K562 (cell line): ENCODE measurements around the gene HAX1. TPM values are rescaled to one million over a fixed set of nuclear protein-coding genes. Genes with fewer than 3 reads are reported as not detected.

Source experiments
- ATAC-seq: fragments of 200-7000 bp; cut with Tn5 transposase; 3 replicates; pipeline ENCODE4 v1.9.1; 2020; ENCODE audit warnings: moderate library complexity
- BruUV-seq: library from RNA; stranded (reverse); fragments of 400-500 nt; replicated peaks from 2 replicates; lab custom pipeline; 2021; lab: Mats Ljungman, UMichigan
- CTCF ChIA-PET: fragments of 300-600 bp; formaldehyde crosslinking; extraction: SDS; loops from one replicate; lab custom pipeline; 2021; ENCODE audit warnings: low intra/inter-chr PET ratio; lab: Yijun Ruan, JAX
- POLR2A ChIA-PET: fragments of 300-600, 350-650 bp; sonication (Branson Sonifier 250); formaldehyde crosslinking; extraction: SDS; loops from one replicate; lab custom pipeline; 2021; ENCODE audit warnings: antibody characterized with exemption, inconsistent platforms; lab: Yijun Ruan, JAX
- DNase-seq, 4 experiments: peaks; one replicate each; pipeline versions ENCODE4 v3.0.0 to v3.0.0-alpha.2; 2011 to 2018; ENCODE audit warnings: low spot score in 3 of 4, mixed read lengths in 3 of 4; ENCODE audit errors: extremely low read depth in 1 of 4
- FAIRE-seq: peaks from 2 replicates; lab custom pipeline; 2011; peaks lifted over from hg19 to GRCh38; lab: Jason Lieb, UNC
- H2AFZ ChIP-seq: 2 replicates; pipeline ENCODE4 v1.6.0; 2011; ENCODE audit warnings: low read depth, low read length, control low read depth, inconsistent platforms
- H3K27ac ChIP-seq: fragments of 200-600 bp; 3 replicates; pipeline ENCODE4 v1.8.0; 2011; ENCODE audit warnings: low read depth, mild to moderate bottlenecking, control low read depth, inconsistent platforms, low read length, moderate library complexity, mixed read lengths; ENCODE audit errors: extremely low read depth
- H3K27me3 ChIP-seq, 2 experiments: fragments of 300-600 bp in 1 of 2; 2 replicates in 1 of 2; 3 replicates in 1 of 2; pipeline versions ENCODE4 v1.6.0 to v1.8.0; 2011; ENCODE audit warnings: inconsistent platforms in 2 of 2, low read length in 2 of 2, mild to moderate bottlenecking in 1 of 2, mixed read lengths in 1 of 2, moderate library complexity in 1 of 2; ENCODE audit not compliant: control insufficient read depth in 2 of 2, insufficient read depth in 2 of 2
- H3K36me3 ChIP-seq: fragments of 300-600 bp; 3 replicates; pipeline ENCODE4 v1.8.0; 2011; ENCODE audit warnings: mild to moderate bottlenecking, low read length, inconsistent platforms; ENCODE audit not compliant: control insufficient read depth, insufficient read depth
- H3K4me1 ChIP-seq, 2 experiments: fragments of 200-600 bp in 1 of 2; replicated peaks in 1 of 2; 2 replicates in 1 of 2; 3 replicates in 1 of 2; pipeline versions ENCODE4 v1.5.1 to v1.8.0; 2011; ENCODE audit warnings: inconsistent platforms in 2 of 2, low read length in 2 of 2, mild to moderate bottlenecking in 1 of 2, mixed read lengths in 1 of 2, moderate library complexity in 1 of 2; ENCODE audit not compliant: control insufficient read depth in 2 of 2, insufficient read depth in 2 of 2
- H3K4me2 ChIP-seq: 2 replicates; pipeline ENCODE4 v1.6.1; 2011; ENCODE audit warnings: low read length, control low read depth, inconsistent platforms, mixed read lengths; ENCODE audit not compliant: insufficient read depth
- H3K4me3 ChIP-seq: fragments of 200-600 bp; sonication (generic), shearing (Covaris generic); 2 replicates; pipeline ENCODE4 v1.5.1; 2016; ENCODE audit warnings: control low read depth, inconsistent platforms
- H3K79me2 ChIP-seq: fragments of 200-600 bp; 3 replicates; pipeline ENCODE4 v1.8.0; 2011; ENCODE audit warnings: low read length, inconsistent platforms; ENCODE audit not compliant: control insufficient read depth, insufficient read depth
- H3K9ac ChIP-seq, 2 experiments: 2 replicates each; pipeline versions ENCODE4 v1.6.0 to v1.6.1; 2011; ENCODE audit warnings: low read depth in 2 of 2, low read length in 2 of 2, control low read depth in 1 of 2, inconsistent platforms in 1 of 2, mild to moderate bottlenecking in 1 of 2, mixed read lengths in 1 of 2; ENCODE audit not compliant: insufficient read depth in 1 of 2
- H3K9me1 ChIP-seq: one replicate; pipeline ENCODE4 v1.6.0; 2011; ENCODE audit warnings: inconsistent platforms, mild to moderate bottlenecking, low read length, moderate library complexity; ENCODE audit not compliant: control insufficient read depth, insufficient read depth
- H3K9me3 ChIP-seq: replicated peaks from 2 replicates; pipeline ENCODE4 v1.5.1; 2011; ENCODE audit warnings: low read depth, low read length, inconsistent platforms; ENCODE audit not compliant: control insufficient read depth, insufficient read depth
- H4K20me1 ChIP-seq: replicated peaks from 2 replicates; pipeline ENCODE4 v1.6.1; 2011; ENCODE audit warnings: low read length, inconsistent platforms, mixed read lengths; ENCODE audit not compliant: control insufficient read depth, insufficient read depth
- BCOR ChIP-seq: fragments of 450-650 bp; IDR thresholded peaks from 2 replicates; pipeline ENCODE4 v1.6.1; 2016
- CHCHD3 ChIP-seq: fragments of 250-450 bp; sonication (Bioruptor Pico); IDR thresholded peaks from 2 replicates; pipeline ENCODE4 v2.1.2; 2022; ENCODE audit warnings: mild to moderate bottlenecking
- FOXK1 ChIP-seq: sonication (generic); formaldehyde crosslinking; IDR thresholded peaks from 2 replicates; pipeline ENCODE4 v1.8.0; 2022; ENCODE audit warnings: missing genetic modification reagents, mild to moderate bottlenecking, borderline replicate concordance
- HEY1 ChIP-seq: fragments of 250-450 bp; sonication (Bioruptor Pico); IDR thresholded peaks from 2 replicates; pipeline ENCODE4 v1.5.0; 2020; ENCODE audit warnings: mild to moderate bottlenecking, moderate library complexity, borderline replicate concordance
- MXI1 ChIP-seq: IDR thresholded peaks from 2 replicates; pipeline ENCODE4 v1.6.1; 2011; ENCODE audit warnings: low read depth, mild to moderate bottlenecking, improper control_type of control experiment, low read length
- NEUROD1 ChIP-seq: fragments of 150-350 bp; IDR thresholded peaks from 2 replicates; pipeline ENCODE4 v1.6.1; 2014; ENCODE audit warnings: borderline replicate concordance, low read length, low read depth; ENCODE audit not compliant: partially characterized antibody
- NR2C2 ChIP-seq, 2 experiments: fragments of 200-800 bp in 1 of 2; sonication (Bioruptor generic) in 1 of 2; sonication (generic) in 1 of 2; formaldehyde crosslinking in 1 of 2; IDR thresholded peaks; 2 replicates each; pipeline versions ENCODE4 v1.6.1 to v1.8.0; 2016 to 2022; ENCODE audit warnings: mild to moderate bottlenecking in 1 of 2, missing compliant biosample characterization in 1 of 2, missing genetic modification characterization in 1 of 2, missing genetic modification reagents in 1 of 2
- POLR2AphosphoS5 ChIP-seq: IDR thresholded peaks from 2 replicates; pipeline ENCODE4 v1.6.1; 2011; ENCODE audit warnings: mild to moderate bottlenecking, low read depth, low read length, moderate library complexity; ENCODE audit not compliant: control insufficient read depth, insufficient read depth
- RB1 ChIP-seq: fragments of 450-650 bp; IDR thresholded peaks from 2 replicates; pipeline ENCODE4 v1.6.1; 2017; ENCODE audit warnings: low read depth, mild to moderate bottlenecking
- SIN3B ChIP-seq: fragments of 450-650 bp; IDR thresholded peaks from 2 replicates; pipeline ENCODE4 v1.6.1; 2017; ENCODE audit warnings: low read depth, mild to moderate bottlenecking, moderate library complexity
- TSC22D4 ChIP-seq: fragments of 450-650 bp; IDR thresholded peaks from 2 replicates; pipeline ENCODE4 v1.6.1; 2016; ENCODE audit warnings: missing genetic modification characterization, missing biosample characterization, control low read depth
- ZNF124 ChIP-seq: sonication (generic); formaldehyde crosslinking; IDR thresholded peaks from 2 replicates; pipeline ENCODE4 v1.8.1; 2022; ENCODE audit warnings: missing genetic modification reagents
- ZNF586 ChIP-seq: fragments of 450-650 bp; formaldehyde crosslinking; conservative IDR thresholded peaks from 2 replicates; pipeline ENCODE4 v1.4.0; 2020; ENCODE audit warnings: mild to moderate bottlenecking, moderate library complexity
- WGBS: fragments of 100-300 bp; shearing (Covaris generic); methylation state at CpG from one replicate; pipeline ENCODE4 v1.1.6; 2016; ENCODE audit warnings: low coverage, mixed read lengths; ENCODE audit not compliant: insufficient coverage; ENCODE audit errors: missing lambda C conversion rate; 5-methylcytosine and 5-hydroxymethylcytosine counted together
- in situ Hi-C: fragments of 300-500 bp; cut with MboI; formaldehyde crosslinking; loops from 4 replicates; pipeline ENCODE4 v1.15.0; 2018; ENCODE audit warnings: inconsistent platforms, mixed read lengths
- intact Hi-C: fragments of 100-400 bp; cut with micrococcal nuclease; formaldehyde crosslinking; loops from 2 replicates; pipeline ENCODE4 v1.14.2; 2022
- polyA plus RNA-seq, 8 experiments: library from polyadenylated mRNA; depleted of rRNA in 4 of 8; stranded (reverse) in 5 of 8; unstranded in 3 of 8; fragments of >200 nt; fragmentation: Nextera tagmentation in 2 of 8; fragmentation: Illumina TruSeq in 1 of 8; extraction: Ambion mirVana in 2 of 8; extraction: Trizol in 1 of 8; gene quantifications; 2 replicates each; pipeline versions ENCODE4 v1.2.1 to v1.2.3, GENCODE V29; 2011 to 2014; ENCODE audit warnings: inconsistent platforms in 1 of 8, missing spikeins in 1 of 8
- total RNA-seq, 7 experiments: library from RNA; depleted of rRNA in 6 of 7; stranded (reverse); fragments of >200 nt in 6 of 7; fragmentation: Illumina TruSeq in 2 of 7; extraction: Trizol in 2 of 7; gene quantifications; 2 replicates each; pipeline versions ENCODE4 v1.2.1 to v1.2.3, GENCODE V29; 2011 to 2021; ENCODE audit warnings: low replicate concordance in 1 of 7

The HAX1 gene
- total and polyA plus RNA-seq, 9 of the 15 experiments (the other 6 are each of a cell fraction or from before 2014, with no cell fraction given): 143 to 492 (median 234) TPM

- H3K27me3 ChIP-seq: no peaks in the 10 kb centered on the region
- BruUV-seq: no TSS peak
- ChIA-PET CTCF (no interaction called here), POLR2A (interaction anchor here (0.6 kb wide), 1 partner anchor 9 kb away, joined by 3 read pairs; no protein-coding TSS in a partner anchor)
- peaks cover 53% of the 10 kb centered on the region for H3K79me2 ChIP-seq
- H3K4me3 ChIP-seq: no peak overlapping the region
- no peaks in the 10 kb centered on the region for H3K9me1 ChIP-seq
- no peak overlapping the region for H3K4me2 ChIP-seq
- H3K9me3 ChIP-seq: no peaks in the 10 kb centered on the region
- no peak overlapping the region for H3K27ac ChIP-seq
- peaks cover 6% of the 10 kb centered on the region; the same call in 1 of the 2 replicates for H4K20me1 ChIP-seq
- no peak overlapping the region for H3K9ac ChIP-seq
- FAIRE-seq (no peak), ATAC-seq (no peak), DNase-seq (no peak)
- peaks cover 95% of the 10 kb centered on the region for H3K36me3 ChIP-seq
- WGBS: 97% methylated on average over 3 of the region's 3 CpGs
- H2AFZ ChIP-seq: no peak overlapping the region
- H3K4me1 ChIP-seq: no peaks in the 10 kb centered on the region
- in situ Hi-C loops (no loop called here), intact Hi-C loops (no loop called here)
- TF ChIP-seq HEY1 (CRISPR knock-in tag) (no peak), TSC22D4 (tag) (no peak), NR2C2 (CRISPR knock-in tag; IDR thresholded peaks at IDR 0.05) (no peak), NR2C2 (tag; IDR thresholded peaks at IDR 0.05) (no peak), BCOR (no peak), FOXK1 (CRISPR knock-in tag) (no peak), CHCHD3 (CRISPR knock-in tag) (no peak), RB1 (no peak), MXI1 (no peak), SIN3B (no peak), ZNF586 (CRISPR knock-in tag) (no peak), NEUROD1 (no peak), POLR2AphosphoS5 (no peak), ZNF124 (CRISPR knock-in tag) (no peak)
Measured at GRCh38 chr1:154239491-154239890, 32.9 kb upstream of the HAX1 start.
